GM19193 (cell line): ENCODE measurements around the gene SLC44A2.

Experiments used
- POLR2A ChIP-seq: IDR thresholded peaks from 4 replicates; pipeline ENCODE4 v1.6.1; 2011; ENCODE audit not compliant: insufficient read depth, insufficient read length; ENCODE audit errors: extremely low read depth

SLC44A2 gene

DNA sequence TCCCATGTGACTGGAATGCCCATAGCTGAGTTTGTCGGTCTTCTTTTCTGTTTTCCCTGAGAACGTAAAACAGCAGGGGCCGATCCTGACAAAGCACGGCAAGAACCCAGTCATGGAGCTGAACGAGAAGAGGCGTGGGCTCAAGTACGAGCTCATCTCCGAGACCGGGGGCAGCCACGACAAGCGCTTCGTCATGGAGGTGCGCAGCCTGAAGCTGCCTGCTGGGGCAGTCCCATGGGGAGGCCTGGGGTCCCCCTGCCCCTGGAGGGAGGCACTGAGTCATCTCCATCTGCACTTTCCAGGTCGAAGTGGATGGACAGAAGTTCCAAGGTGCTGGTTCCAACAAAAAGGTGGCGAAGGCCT, 57.7 kb downstream of the SLC44A2 start:
- no peak for TF ChIP-seq POLR2A

GRCh38 chr19:10683582-10683981, 58.2 kb downstream of the SLC44A2 start:
- no peak for TF ChIP-seq POLR2A

DNA sequence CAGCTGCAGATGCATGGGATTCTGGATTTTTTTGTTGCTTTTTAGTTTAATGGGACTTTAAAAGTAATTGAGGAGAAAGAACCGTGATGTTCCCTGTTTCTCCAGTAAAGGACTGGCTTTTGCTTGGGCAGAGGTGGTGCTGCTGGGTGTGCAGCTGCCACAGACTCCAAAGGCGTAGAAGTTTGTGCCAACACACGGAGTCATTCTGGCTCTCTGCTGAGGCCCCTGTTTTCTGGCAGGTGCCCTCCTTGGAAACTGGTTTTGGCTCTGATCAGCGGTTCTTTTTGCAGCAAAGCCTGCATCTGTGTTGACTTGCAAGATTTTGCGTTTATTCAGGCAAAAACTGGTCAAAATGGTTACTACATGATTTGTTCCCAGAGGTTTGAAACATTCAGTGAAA, 59.9 kb downstream of the SLC44A2 start:
- no peak for TF ChIP-seq POLR2A

DNA sequence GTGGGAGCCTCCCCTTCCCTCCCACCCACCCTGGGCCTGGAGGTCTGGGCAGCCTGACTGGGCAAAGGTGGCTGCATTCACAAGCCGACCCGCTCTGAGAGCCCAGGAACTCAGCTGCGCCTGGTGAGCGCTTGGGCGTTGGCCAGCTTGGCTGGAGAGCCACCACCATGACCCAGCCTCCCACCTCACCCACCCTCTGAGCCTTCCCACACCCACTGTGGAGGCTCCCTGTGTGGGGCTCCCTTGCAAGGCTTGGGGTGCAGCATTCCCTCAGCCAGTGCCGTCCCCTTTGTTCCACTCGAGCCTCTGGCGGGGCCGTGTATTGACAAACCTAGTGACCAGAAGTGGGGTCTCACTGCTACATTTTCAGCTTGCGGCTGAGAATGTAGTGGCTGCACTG, 60.8 kb downstream of the SLC44A2 start:
- no peak for TF ChIP-seq POLR2A

- TF ChIP-seq POLR2A: no peak
These were observed 61.5 kb downstream of the SLC44A2 start for GRCh38 chr19:10686661-10687517.

DNA sequence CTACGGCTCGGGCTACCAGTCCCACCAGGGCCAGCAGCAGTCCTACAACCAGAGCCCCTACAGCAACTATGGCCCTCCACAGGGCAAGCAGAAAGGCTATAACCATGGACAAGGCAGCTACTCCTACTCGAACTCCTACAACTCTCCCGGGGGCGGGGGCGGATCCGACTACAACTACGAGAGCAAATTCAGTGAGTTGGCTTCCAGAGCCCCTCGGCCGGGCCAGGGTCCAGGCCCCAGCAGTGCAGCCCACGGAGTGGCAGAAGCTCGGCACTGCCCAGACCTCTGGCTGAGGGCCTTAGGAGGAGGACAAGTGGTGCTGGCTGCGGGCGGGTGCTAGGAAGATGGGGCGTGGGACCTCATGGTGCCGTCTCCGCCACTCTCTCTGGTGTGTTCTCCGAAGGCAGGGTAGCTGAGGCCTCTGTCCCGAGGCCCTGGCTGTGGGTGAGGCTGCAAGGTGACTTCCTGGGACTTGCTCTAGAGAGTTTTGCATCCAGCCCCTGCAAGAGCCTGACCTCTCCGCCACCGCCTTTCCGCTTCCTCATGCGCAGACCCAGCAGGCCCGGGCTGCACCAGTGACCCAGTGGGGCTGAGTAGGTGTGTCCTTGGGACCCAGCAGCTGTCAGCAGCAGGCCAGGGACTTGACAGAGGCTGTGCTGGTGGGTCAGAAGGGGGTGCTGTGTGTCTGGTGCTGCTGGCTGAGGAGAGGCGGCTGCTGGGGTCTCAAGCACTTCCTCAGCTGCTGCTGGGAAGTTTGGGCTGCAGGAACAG, 62.4 kb downstream of the SLC44A2 start:
- TF ChIP-seq POLR2A: no peak

GRCh38 chr19:10688545-10689280, 63.4 kb downstream of the SLC44A2 start:
- no peak for TF ChIP-seq POLR2A

- no peak for TF ChIP-seq POLR2A
These were observed 65.0 kb downstream of the SLC44A2 start for GRCh38 chr19:10690341-10690781.

- TF ChIP-seq POLR2A: no peak
These were observed 66.0 kb downstream of the SLC44A2 start for GRCh38 chr19:10691178-10691881.

GRCh38 chr19:10691883-10692282, 66.5 kb downstream of the SLC44A2 start:
- TF ChIP-seq POLR2A: peak; percentile 42

GRCh38 chr19:10692673-10693264, 67.4 kb downstream of the SLC44A2 start:
- TF ChIP-seq POLR2A: no peak
